LNCaP clone FGC (cell line): ENCODE results near the gene TSPAN32.
A peak's percentile ranks its signal among the peaks of the same experiment; 100 is the strongest.

Experiments
- DNase-seq: peaks from one replicate; pipeline ENCODE4 v3.0.0-alpha.2; 2011; ENCODE audit warnings: low read depth
- H3K4me3 ChIP-seq: 2 replicates; pipeline ENCODE4 v1.5.1; 2011; ENCODE audit warnings: mild to moderate bottlenecking, low read depth, low read length, control low read depth
- CTCF ChIP-seq: IDR thresholded peaks from 2 replicates; pipeline ENCODE4 v1.5.1; 2012; ENCODE audit warnings: mild to moderate bottlenecking; ENCODE audit not compliant: control insufficient read depth, insufficient read depth; ENCODE audit errors: extremely low read depth

TSPAN32 gene

GRCh38 chr11:2310073-2310785 lies 8.4 kb downstream of the TSPAN32 start:
- H3K4me3 ChIP-seq = no peak overlapping the region
- no peak for DNase-seq
- TF ChIP-seq CTCF = no peak

- DNase-seq = no peak
- no peak overlapping the region for H3K4me3 ChIP-seq
- no peak for TF ChIP-seq CTCF
These were observed 9.1 kb downstream of the TSPAN32 start for GRCh38 chr11:2310786-2311352.

GRCh38 chr11:2311353-2312133 lies 9.7 kb downstream of the TSPAN32 start:
- DNase-seq = no peak
- H3K4me3 ChIP-seq = no peak overlapping the region
- TF ChIP-seq CTCF = no peak

GRCh38 chr11:2312232-2313042 lies 10.6 kb downstream of the TSPAN32 start:
- 0 out of 2 replicates have a peak, but pooled peaks have one; percentile 1 for TF ChIP-seq CTCF
- no peak overlapping the region for H3K4me3 ChIP-seq
- DNase-seq = no peak

GRCh38 chr11:2313051-2313951 lies 11.5 kb downstream of the TSPAN32 start:
- DNase-seq = no peak
- no peak overlapping the region for H3K4me3 ChIP-seq
- TF ChIP-seq CTCF = no peak

GRCh38 chr11:2314136-2314524 lies 12.3 kb downstream of the TSPAN32 start:
- no peak for TF ChIP-seq CTCF
- no peak for DNase-seq
- H3K4me3 ChIP-seq = no peak overlapping the region
